ENCODE measurements around the gene GCN1.
"Not testable (repeated sequence)": the region's sequence is repeated elsewhere in the genome, so short reads cannot be mapped to it uniquely, and the experiment has no call there.

Gene GCN1

DNA sequence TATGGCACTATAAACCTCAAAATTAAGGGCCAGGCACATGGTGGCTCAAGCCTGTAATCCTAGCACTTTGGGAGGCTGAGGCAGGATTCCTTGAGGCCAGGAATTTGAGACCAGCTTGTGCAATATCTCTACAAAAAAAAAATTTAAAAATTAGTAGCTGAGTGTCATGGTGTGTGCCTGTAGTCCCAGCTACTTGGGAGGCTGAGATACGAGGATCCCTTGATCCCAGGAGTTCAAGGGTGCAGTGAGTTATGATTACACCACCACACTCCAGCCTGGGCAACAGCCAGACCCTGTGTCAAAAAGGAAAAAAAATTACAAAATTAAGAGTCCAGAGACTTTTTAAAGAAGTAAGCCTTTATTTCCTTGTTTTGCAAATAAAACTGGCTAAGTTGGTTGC, 1.8 kb upstream of the GCN1 start:
- H3F3A ChIP-seq (ENCODE audit: low read depth), result peaks cover 3% of the 10 kb centered on the region; the same call in 1 of the 2 replicates
- peak overlapping the region; percentile 100 for H3K4me2 ChIP-seq (ENCODE audit: low read depth, low read length, poor library complexity, severe bottlenecking)
- H3K9me2 ChIP-seq (replicated peaks; ENCODE audit: low read depth, low read length), result no peaks in the 10 kb centered on the region
- peaks cover 89% of the 10 kb centered on the region for H3K79me2 ChIP-seq (ENCODE audit: insufficient read depth, low read length)
- no peak overlapping the region for H2AFZ ChIP-seq (ENCODE audit: low read length)
- H4K20me1 ChIP-seq (ENCODE audit: insufficient read depth, low read length, poor library complexity, severe bottlenecking), result peaks cover 53% of the 10 kb centered on the region
- no peak overlapping the region for H3K4me3 ChIP-seq (ENCODE audit: low read length, poor library complexity, severe bottlenecking)
- H3K27me3 ChIP-seq (ENCODE audit: insufficient read depth, low read length, poor library complexity, severe bottlenecking), result peaks cover 5% of the 10 kb centered on the region
- peaks cover 38% of the 10 kb centered on the region; the same call in 1 of the 2 replicates for H3K36me3 ChIP-seq (ENCODE audit: insufficient read depth, low read length)
- peaks cover 36% of the 10 kb centered on the region for H3K4me1 ChIP-seq (ENCODE audit: insufficient read depth, low read length, poor library complexity, severe bottlenecking)
- no peaks in the 10 kb centered on the region for H3K9me3 ChIP-seq (ENCODE audit: insufficient read depth, low read depth, low read length)
- TF ChIP-seq, protein P1, sequence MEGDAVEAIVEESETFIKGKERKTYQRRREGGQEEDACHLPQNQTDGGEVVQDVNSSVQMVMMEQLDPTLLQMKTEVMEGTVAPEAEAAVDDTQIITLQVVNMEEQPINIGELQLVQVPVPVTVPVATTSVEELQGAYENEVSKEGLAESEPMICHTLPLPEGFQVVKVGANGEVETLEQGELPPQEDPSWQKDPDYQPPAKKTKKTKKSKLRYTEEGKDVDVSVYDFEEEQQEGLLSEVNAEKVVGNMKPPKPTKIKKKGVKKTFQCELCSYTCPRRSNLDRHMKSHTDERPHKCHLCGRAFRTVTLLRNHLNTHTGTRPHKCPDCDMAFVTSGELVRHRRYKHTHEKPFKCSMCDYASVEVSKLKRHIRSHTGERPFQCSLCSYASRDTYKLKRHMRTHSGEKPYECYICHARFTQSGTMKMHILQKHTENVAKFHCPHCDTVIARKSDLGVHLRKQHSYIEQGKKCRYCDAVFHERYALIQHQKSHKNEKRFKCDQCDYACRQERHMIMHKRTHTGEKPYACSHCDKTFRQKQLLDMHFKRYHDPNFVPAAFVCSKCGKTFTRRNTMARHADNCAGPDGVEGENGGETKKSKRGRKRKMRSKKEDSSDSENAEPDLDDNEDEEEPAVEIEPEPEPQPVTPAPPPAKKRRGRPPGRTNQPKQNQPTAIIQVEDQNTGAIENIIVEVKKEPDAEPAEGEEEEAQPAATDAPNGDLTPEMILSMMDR (conservative IDR thresholded peaks at IDR 0.05; ENCODE audit: low read length), result no peak
- no peak for TF ChIP-seq EZH2phosphoT487 (IDR thresholded peaks at IDR 0.05; ENCODE audit: borderline replicate concordance)
- H3K9ac ChIP-seq (ENCODE audit: low read depth, low read length, poor library complexity, severe bottlenecking), result no peak overlapping the region

DNA sequence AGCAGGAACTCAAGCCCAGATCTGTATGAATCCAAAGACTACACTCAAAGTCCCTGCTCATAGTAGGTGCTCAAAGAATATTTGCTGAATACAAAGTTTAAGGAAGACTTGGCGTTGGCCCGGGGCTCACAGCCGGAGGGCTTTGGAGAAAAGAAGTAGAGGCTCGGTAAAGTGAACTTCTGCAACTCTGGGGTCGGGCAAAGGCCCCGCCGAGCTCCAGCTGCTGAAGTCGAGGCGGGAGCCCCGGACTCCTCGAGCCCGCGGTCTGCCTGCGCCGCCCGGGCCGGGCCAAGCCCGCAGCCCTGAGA, 335 bp downstream of the GCN1 start:
- H3K4me3 ChIP-seq (ENCODE audit: low read length, poor library complexity, severe bottlenecking), result peak overlapping the region; percentile 88
- peaks cover 3% of the 10 kb centered on the region; the same call in 1 of the 2 replicates for H3F3A ChIP-seq (ENCODE audit: low read depth)
- H4K20me1 ChIP-seq (ENCODE audit: insufficient read depth, low read length, poor library complexity, severe bottlenecking), result peaks cover 49% of the 10 kb centered on the region
- H3K9me2 ChIP-seq (replicated peaks; ENCODE audit: low read depth, low read length), result no peaks in the 10 kb centered on the region
- H3K27me3 ChIP-seq (ENCODE audit: insufficient read depth, low read length, poor library complexity, severe bottlenecking), result no peaks in the 10 kb centered on the region
- peaks cover 84% of the 10 kb centered on the region for H3K79me2 ChIP-seq (ENCODE audit: insufficient read depth, low read length)
- H3K4me2 ChIP-seq (ENCODE audit: low read depth, low read length, poor library complexity, severe bottlenecking), result peak overlapping the region; percentile 94
- peak overlapping the region; percentile 87 for H3K9ac ChIP-seq (ENCODE audit: low read depth, low read length, poor library complexity, severe bottlenecking)
- no peaks in the 10 kb centered on the region for H3K9me3 ChIP-seq (ENCODE audit: insufficient read depth, low read depth, low read length)
- H2AFZ ChIP-seq (ENCODE audit: low read length), result peak overlapping the region; percentile 87
- peaks cover 42% of the 10 kb centered on the region; the same call in 1 of the 2 replicates for H3K36me3 ChIP-seq (ENCODE audit: insufficient read depth, low read length)
- TF ChIP-seq, protein P1 (conservative IDR thresholded peaks at IDR 0.05; ENCODE audit: low read length), result no peak
- TF ChIP-seq EZH2phosphoT487 (IDR thresholded peaks at IDR 0.05; ENCODE audit: borderline replicate concordance), result no peak
- H3K4me1 ChIP-seq (ENCODE audit: insufficient read depth, low read length, poor library complexity, severe bottlenecking), result peaks cover 27% of the 10 kb centered on the region

DNA sequence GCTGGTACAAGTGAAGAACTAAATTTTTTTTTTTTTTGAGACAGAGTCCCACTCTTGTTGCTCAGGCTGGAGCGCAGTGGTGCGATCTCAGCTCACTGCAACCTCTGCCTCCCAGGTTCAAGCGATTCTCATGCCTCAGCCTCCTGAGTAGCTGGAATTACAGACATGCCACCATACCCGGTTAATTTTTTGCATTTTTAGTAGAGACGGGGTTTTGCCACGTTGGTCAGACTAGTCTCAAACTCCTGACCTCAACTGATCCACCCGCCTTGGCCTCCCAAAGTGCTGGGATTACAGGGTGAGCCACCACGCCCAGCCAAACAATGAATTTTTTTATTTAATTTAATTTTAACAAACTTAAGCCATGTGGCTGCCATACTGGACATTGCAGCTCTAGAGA, 1.2 kb downstream of the GCN1 start:
- peak overlapping the region; percentile 88 for H3K4me3 ChIP-seq (ENCODE audit: low read length, poor library complexity, severe bottlenecking)
- not testable (repeated sequence) for H3F3A ChIP-seq (ENCODE audit: low read depth)
- peak overlapping the region; percentile 87 for H3K9ac ChIP-seq (ENCODE audit: low read depth, low read length, poor library complexity, severe bottlenecking)

DNA sequence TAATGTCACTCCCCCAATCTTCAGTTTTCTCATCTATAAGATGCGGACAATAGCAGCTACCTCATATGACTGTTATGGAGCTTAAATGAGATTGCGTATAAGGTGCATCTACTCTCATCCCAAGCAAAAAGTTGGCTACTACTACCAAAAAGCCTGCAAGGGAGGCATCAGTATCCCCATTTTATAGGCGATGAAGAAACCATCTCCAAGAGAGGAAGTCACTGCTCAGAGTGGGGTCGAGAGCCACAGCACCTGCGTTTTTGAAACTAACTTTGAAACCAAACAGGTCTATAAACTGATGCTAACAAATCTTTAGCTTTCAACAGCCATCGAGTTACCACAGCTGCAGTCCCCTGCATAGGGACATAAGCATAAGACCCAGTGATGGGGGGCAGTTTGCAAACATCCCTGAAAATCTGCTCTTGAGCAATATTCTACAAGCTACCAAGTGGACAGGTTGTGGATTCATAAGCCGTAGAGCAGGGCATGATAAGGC, 3.5 kb downstream of the GCN1 start:
- peaks cover 32% of the 10 kb centered on the region for H4K20me1 ChIP-seq (ENCODE audit: insufficient read depth, low read length, poor library complexity, severe bottlenecking)
- H3K4me2 ChIP-seq (ENCODE audit: low read depth, low read length, poor library complexity, severe bottlenecking), result peak overlapping the region; percentile 55
- H3K9me3 ChIP-seq (ENCODE audit: insufficient read depth, low read depth, low read length), result no peaks in the 10 kb centered on the region
- peaks cover 18% of the 10 kb centered on the region for H3K4me1 ChIP-seq (ENCODE audit: insufficient read depth, low read length, poor library complexity, severe bottlenecking)
- no peaks in the 10 kb centered on the region for H3F3A ChIP-seq (ENCODE audit: low read depth)
- no peak overlapping the region for H2AFZ ChIP-seq (ENCODE audit: low read length)
- H3K4me3 ChIP-seq (ENCODE audit: low read length, poor library complexity, severe bottlenecking), result no peak overlapping the region
- no peak overlapping the region for H3K9ac ChIP-seq (ENCODE audit: low read depth, low read length, poor library complexity, severe bottlenecking)
- peaks cover 38% of the 10 kb centered on the region; the same call in 1 of the 2 replicates for H3K36me3 ChIP-seq (ENCODE audit: insufficient read depth, low read length)
- H3K79me2 ChIP-seq (ENCODE audit: insufficient read depth, low read length), result peaks cover 62% of the 10 kb centered on the region
- H3K27me3 ChIP-seq (ENCODE audit: insufficient read depth, low read length, poor library complexity, severe bottlenecking), result no peaks in the 10 kb centered on the region
- H3K9me2 ChIP-seq (replicated peaks; ENCODE audit: low read depth, low read length), result no peaks in the 10 kb centered on the region
- TF ChIP-seq, protein P1 (conservative IDR thresholded peaks at IDR 0.05; ENCODE audit: low read length), result no peak
- TF ChIP-seq EZH2phosphoT487 (IDR thresholded peaks at IDR 0.05; ENCODE audit: borderline replicate concordance), result no peak

More for the DNA sequence above, 1.2 kb downstream of the GCN1 start:
- not testable (repeated sequence) for H3K9me2 ChIP-seq (replicated peaks; ENCODE audit: low read depth, low read length); H3K27me3 ChIP-seq (ENCODE audit: insufficient read depth, low read length, poor library complexity, severe bottlenecking); H2AFZ ChIP-seq (ENCODE audit: low read length); H3K9me3 ChIP-seq (ENCODE audit: insufficient read depth, low read depth, low read length)
- H3K4me1 ChIP-seq (ENCODE audit: insufficient read depth, low read length, poor library complexity, severe bottlenecking), result peaks cover 25% of the 10 kb centered on the region
- peak overlapping the region; percentile 94 for H3K4me2 ChIP-seq (ENCODE audit: low read depth, low read length, poor library complexity, severe bottlenecking)
- H3K79me2 ChIP-seq (ENCODE audit: insufficient read depth, low read length), result peaks cover 75% of the 10 kb centered on the region
- peaks cover 40% of the 10 kb centered on the region; the same call in 1 of the 2 replicates for H3K36me3 ChIP-seq (ENCODE audit: insufficient read depth, low read length)
- peaks cover 40% of the 10 kb centered on the region for H4K20me1 ChIP-seq (ENCODE audit: insufficient read depth, low read length, poor library complexity, severe bottlenecking)

All from Loucy (cell line).